BLaER1 (cell line): ENCODE results near the gene SH2D3C.

ENCODE experiments used
- H3K27ac ChIP-seq: shearing (Covaris generic); formaldehyde crosslinking; 2 replicates; pipeline ENCODE4 v1.8.1; 2022
- H3K27me3 ChIP-seq: shearing (Covaris generic); formaldehyde crosslinking; 2 replicates; pipeline ENCODE4 v1.8.1; 2022
- H3K36me3 ChIP-seq: shearing (Covaris generic); formaldehyde crosslinking; 2 replicates; pipeline ENCODE4 v1.8.1; 2022
- H3K4me1 ChIP-seq: shearing (Covaris generic); formaldehyde crosslinking; 2 replicates; pipeline ENCODE4 v1.8.1; 2022
- H3K4me2 ChIP-seq: shearing (Covaris generic); formaldehyde crosslinking; 2 replicates; pipeline ENCODE4 v1.8.1; 2022
- H3K4me3 ChIP-seq: shearing (Covaris generic); formaldehyde crosslinking; 2 replicates; pipeline ENCODE4 v1.8.1; 2022
- H3K9ac ChIP-seq: shearing (Covaris generic); formaldehyde crosslinking; 2 replicates; pipeline ENCODE4 v1.8.1; 2022
- H3K9me3 ChIP-seq: shearing (Covaris generic); formaldehyde crosslinking; 2 replicates; pipeline ENCODE4 v1.8.1; 2022
- H4K20me1 ChIP-seq: shearing (Covaris generic); formaldehyde crosslinking; 2 replicates; pipeline ENCODE4 v1.8.1; 2022
- Cebpa-rat ChIP-seq: shearing (Covaris generic); IDR thresholded peaks from 2 replicates; pipeline ENCODE4 v1.8.1; 2022

Gene SH2D3C

GRCh38 chr9:127714951-127715469 is 63.5 kb downstream of the SH2D3C start:
- Histone ChIP-seq H3K4me3 (peak overlapping the region; percentile 79), H3K9ac (peak overlapping the region; percentile 80), H3K27ac (peak overlapping the region; percentile 57), H4K20me1 (peaks cover 45% of the 10 kb centered on the region), H3K9me3 (no peaks in the 10 kb centered on the region), H3K4me1 (peaks cover 76% of the 10 kb centered on the region), H3K4me2 (peak overlapping the region; percentile 95), H3K27me3 (no peaks in the 10 kb centered on the region), H3K36me3 (no peaks in the 10 kb centered on the region)
- TF ChIP-seq Cebpa-rat = no peak

DNA sequence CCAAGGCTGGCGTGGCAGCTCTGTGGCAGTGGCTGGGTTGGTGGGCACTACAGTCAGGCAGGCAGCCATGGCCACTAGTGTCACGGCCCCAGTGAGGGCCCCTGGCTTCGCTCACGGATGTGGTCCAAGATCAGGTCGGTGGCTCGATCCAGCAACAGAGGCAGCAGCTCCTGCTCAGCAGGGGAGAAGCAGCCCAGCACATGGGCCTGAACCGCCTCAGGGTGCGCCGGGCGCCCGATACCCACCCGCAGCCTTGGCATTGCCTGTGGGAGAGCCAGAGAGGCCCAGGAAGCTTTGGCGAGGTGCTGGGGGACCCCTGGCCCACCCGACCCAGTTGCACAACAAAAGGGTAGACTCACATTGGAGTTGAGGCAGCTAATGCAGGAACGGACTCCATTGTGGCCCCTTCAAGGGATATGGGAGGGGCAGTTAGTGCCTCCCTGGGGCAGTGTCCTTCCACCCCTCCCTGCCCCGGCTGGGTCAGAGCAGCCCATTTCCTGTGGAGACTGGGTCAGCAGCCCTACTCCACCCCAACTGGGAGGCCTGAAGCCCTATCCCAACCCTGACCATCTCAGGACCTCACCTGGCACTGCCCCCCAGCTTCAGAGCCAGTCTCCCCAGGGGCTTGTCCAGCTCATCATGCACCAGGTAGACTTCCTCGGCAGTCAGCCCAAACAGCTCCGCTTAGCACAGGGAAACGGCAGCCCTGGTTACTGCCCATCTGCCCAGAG is 64.3 kb downstream of the SH2D3C start:
- Histone ChIP-seq H3K4me2 (peak overlapping the region; percentile 95), H4K20me1 (peaks cover 50% of the 10 kb centered on the region), H3K27ac (no peak overlapping the region), H3K9ac (peak overlapping the region; percentile 48; the same call in 1 of the 2 replicates), H3K9me3 (no peaks in the 10 kb centered on the region), H3K27me3 (no peaks in the 10 kb centered on the region), H3K4me1 (peaks cover 68% of the 10 kb centered on the region), H3K4me3 (peak overlapping the region; percentile 79), H3K36me3 (no peaks in the 10 kb centered on the region)
- no peak for TF ChIP-seq Cebpa-rat

GRCh38 chr9:127712867-127713266 is 65.6 kb downstream of the SH2D3C start:
- Histone ChIP-seq H3K4me3 (no peak overlapping the region), H3K36me3 (no peaks in the 10 kb centered on the region), H3K9me3 (no peaks in the 10 kb centered on the region), H3K4me2 (peak overlapping the region; percentile 90), H3K27ac (no peak overlapping the region), H3K9ac (no peak overlapping the region), H3K4me1 (peaks cover 59% of the 10 kb centered on the region), H3K27me3 (no peaks in the 10 kb centered on the region), H4K20me1 (peaks cover 50% of the 10 kb centered on the region)
- no peak for TF ChIP-seq Cebpa-rat

- Histone ChIP-seq H3K27ac (no peak overlapping the region), H3K4me2 (peak overlapping the region; percentile 90), H3K4me3 (no peak overlapping the region), H4K20me1 (peaks cover 50% of the 10 kb centered on the region), H3K27me3 (no peaks in the 10 kb centered on the region), H3K9me3 (no peaks in the 10 kb centered on the region), H3K4me1 (peaks cover 59% of the 10 kb centered on the region), H3K9ac (no peak overlapping the region), H3K36me3 (no peaks in the 10 kb centered on the region)
- TF ChIP-seq Cebpa-rat = no peak
Observed at GRCh38 chr9:127712371-127712770, 66.1 kb downstream of the SH2D3C start.

DNA sequence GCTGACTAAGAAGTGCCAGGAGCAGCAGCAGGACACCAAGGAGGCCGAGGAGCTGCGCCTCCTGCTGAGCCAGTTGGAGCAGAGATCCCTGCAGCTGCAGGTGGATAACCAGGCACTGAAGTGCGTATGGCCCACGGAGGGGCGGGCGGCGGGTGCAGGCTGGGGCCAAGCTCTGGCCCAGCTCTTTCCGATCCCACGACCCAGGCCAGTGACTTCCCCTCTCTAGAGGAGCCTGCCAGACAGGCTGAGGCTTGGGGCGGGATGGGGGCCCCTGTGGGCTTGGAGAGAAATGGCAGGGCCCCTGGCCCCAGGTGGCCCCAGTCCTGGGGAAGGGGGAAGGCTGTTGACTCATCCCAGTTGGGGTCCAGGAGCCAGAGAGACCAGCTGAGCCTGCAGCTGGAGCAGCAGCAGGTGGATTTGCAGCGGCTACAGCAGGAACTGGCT is 66.6 kb downstream of the SH2D3C start:
- no peaks in the 10 kb centered on the region for H3K27me3 ChIP-seq
- 0 out of 2 replicates have a peak overlapping the region, but pooled peaks have one; percentile 30 for H3K27ac ChIP-seq
- H3K4me1 ChIP-seq = peaks cover 59% of the 10 kb centered on the region
- no peak overlapping the region for H3K4me3 ChIP-seq
- TF ChIP-seq Cebpa-rat = no peak
- H3K9ac ChIP-seq = peak overlapping the region; percentile 48; the same call in 1 of the 2 replicates
- peak overlapping the region; percentile 90 for H3K4me2 ChIP-seq
- H3K9me3 ChIP-seq = no peaks in the 10 kb centered on the region
- H3K36me3 ChIP-seq = no peaks in the 10 kb centered on the region
- H4K20me1 ChIP-seq = peaks cover 50% of the 10 kb centered on the region

DNA sequence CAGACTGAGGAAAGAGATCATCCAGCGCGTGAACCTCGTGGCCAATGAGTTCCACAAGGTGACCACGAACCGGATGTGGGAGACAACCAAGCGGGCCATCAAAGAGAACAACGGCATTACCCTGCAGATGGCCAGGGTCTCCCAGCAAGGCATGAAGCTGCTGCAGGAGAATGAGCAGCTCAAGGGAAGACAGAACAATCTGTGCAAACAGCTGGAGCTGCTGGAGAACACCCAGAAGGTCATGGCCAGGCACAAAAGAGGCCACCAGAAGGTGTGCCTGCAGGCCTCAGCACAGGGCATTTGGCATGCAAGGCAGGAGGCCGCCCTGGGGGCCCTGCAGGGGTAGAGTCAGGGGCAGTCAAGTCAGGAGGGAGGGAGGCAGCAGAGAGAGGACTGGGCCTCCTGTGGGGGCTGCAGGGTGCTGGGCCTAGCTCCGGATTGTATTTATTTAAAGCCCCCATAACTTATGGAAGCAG is 67.2 kb downstream of the SH2D3C start:
- Histone ChIP-seq H4K20me1 (peaks cover 50% of the 10 kb centered on the region), H3K9ac (peak overlapping the region; percentile 48; the same call in 1 of the 2 replicates), H3K4me1 (peaks cover 56% of the 10 kb centered on the region), H3K4me3 (no peak overlapping the region), H3K27ac (0 out of 2 replicates have a peak overlapping the region, but pooled peaks have one; percentile 30), H3K9me3 (no peaks in the 10 kb centered on the region), H3K27me3 (no peaks in the 10 kb centered on the region), H3K4me2 (peak overlapping the region; percentile 90), H3K36me3 (no peaks in the 10 kb centered on the region)
- no peak for TF ChIP-seq Cebpa-rat

- H3K4me3 ChIP-seq = no peak overlapping the region
- H3K9ac ChIP-seq = no peak overlapping the region
- no peaks in the 10 kb centered on the region for H3K36me3 ChIP-seq
- no peak for TF ChIP-seq Cebpa-rat
- H3K27ac ChIP-seq = no peak overlapping the region
- peaks cover 50% of the 10 kb centered on the region for H4K20me1 ChIP-seq
- no peaks in the 10 kb centered on the region for H3K9me3 ChIP-seq
- peak overlapping the region; percentile 90 for H3K4me2 ChIP-seq
- H3K27me3 ChIP-seq = no peaks in the 10 kb centered on the region
- H3K4me1 ChIP-seq = peaks cover 52% of the 10 kb centered on the region
Observed at GRCh38 chr9:127710204-127710783, 68.2 kb downstream of the SH2D3C start.

GRCh38 chr9:127708952-127709587 is 69.4 kb downstream of the SH2D3C start:
- Histone ChIP-seq H3K9ac (no peak overlapping the region), H3K9me3 (no peaks in the 10 kb centered on the region), H4K20me1 (peaks cover 45% of the 10 kb centered on the region), H3K4me3 (no peak overlapping the region), H3K4me2 (no peak overlapping the region), H3K36me3 (no peaks in the 10 kb centered on the region), H3K27me3 (no peaks in the 10 kb centered on the region), H3K27ac (no peak overlapping the region), H3K4me1 (peaks cover 46% of the 10 kb centered on the region)
- no peak for TF ChIP-seq Cebpa-rat

GRCh38 chr9:127707766-127708165 is 70.7 kb downstream of the SH2D3C start:
- Histone ChIP-seq H3K4me1 (peaks cover 42% of the 10 kb centered on the region), H4K20me1 (peaks cover 32% of the 10 kb centered on the region), H3K27ac (no peak overlapping the region), H3K4me2 (peak overlapping the region; percentile 32), H3K27me3 (no peaks in the 10 kb centered on the region), H3K4me3 (no peak overlapping the region), H3K9ac (no peak overlapping the region), H3K36me3 (no peaks in the 10 kb centered on the region), H3K9me3 (no peaks in the 10 kb centered on the region)
- TF ChIP-seq Cebpa-rat = no peak
